ENCODE measurements around the gene URI1. TPM values are rescaled to one million over a fixed set of nuclear protein-coding genes. Genes with fewer than 3 reads are reported as not detected.

URI1 gene
- polyA plus RNA-seq, 1 donor (not counting 4 experiments of a cell fraction or from before 2014, with no cell fraction given): 98.6 TPM

- DNase-seq (ENCODE audit: low read depth, low spot score) (no peak), FAIRE-seq (no peak)
- H3K4me1 ChIP-seq (ENCODE audit: control insufficient read depth, extremely low read depth, insufficient read depth, low read length): no peaks in the 10 kb centered on the region
- no peak overlapping the region for H3K4me2 ChIP-seq (ENCODE audit: control insufficient read depth, extremely low read depth, insufficient read depth, low read depth, low read length)
- H3K27me3 ChIP-seq (ENCODE audit: control insufficient read depth, extremely low read depth, insufficient read depth, low read length): no peaks in the 10 kb centered on the region
- H3K9me1 ChIP-seq (ENCODE audit: control insufficient read depth, extremely low read depth, insufficient read depth, low read length): no peaks in the 10 kb centered on the region
- no peak overlapping the region for H3K4me3 ChIP-seq (ENCODE audit: control insufficient read depth in 2 of 3, extremely low read depth in 1 of 3, insufficient read depth in 2 of 3, low read depth in 1 of 3, low read length in 3 of 3)
- no peaks in the 10 kb centered on the region for H3K9me3 ChIP-seq (ENCODE audit: control insufficient read depth, low read depth, low read length)
- H2AFZ ChIP-seq (ENCODE audit: control insufficient read depth, low read length): no peak overlapping the region
- dilution Hi-C loops (cut with MboI; ENCODE audit: extremely low pct_ligation_motif_present, low sequenced_read_pairs): no loop called here
- no peak for TF ChIP-seq EZH2 (IDR thresholded peaks at IDR 0.05; ENCODE audit: low read length)
- TF ChIP-seq, protein P1, sequence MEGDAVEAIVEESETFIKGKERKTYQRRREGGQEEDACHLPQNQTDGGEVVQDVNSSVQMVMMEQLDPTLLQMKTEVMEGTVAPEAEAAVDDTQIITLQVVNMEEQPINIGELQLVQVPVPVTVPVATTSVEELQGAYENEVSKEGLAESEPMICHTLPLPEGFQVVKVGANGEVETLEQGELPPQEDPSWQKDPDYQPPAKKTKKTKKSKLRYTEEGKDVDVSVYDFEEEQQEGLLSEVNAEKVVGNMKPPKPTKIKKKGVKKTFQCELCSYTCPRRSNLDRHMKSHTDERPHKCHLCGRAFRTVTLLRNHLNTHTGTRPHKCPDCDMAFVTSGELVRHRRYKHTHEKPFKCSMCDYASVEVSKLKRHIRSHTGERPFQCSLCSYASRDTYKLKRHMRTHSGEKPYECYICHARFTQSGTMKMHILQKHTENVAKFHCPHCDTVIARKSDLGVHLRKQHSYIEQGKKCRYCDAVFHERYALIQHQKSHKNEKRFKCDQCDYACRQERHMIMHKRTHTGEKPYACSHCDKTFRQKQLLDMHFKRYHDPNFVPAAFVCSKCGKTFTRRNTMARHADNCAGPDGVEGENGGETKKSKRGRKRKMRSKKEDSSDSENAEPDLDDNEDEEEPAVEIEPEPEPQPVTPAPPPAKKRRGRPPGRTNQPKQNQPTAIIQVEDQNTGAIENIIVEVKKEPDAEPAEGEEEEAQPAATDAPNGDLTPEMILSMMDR (optimal IDR thresholded peaks at IDR 0.05 in 1 of 3, IDR thresholded peaks at IDR 0.05 in 1 of 3, conservative IDR thresholded peaks at IDR 0.05 in 1 of 3; ENCODE audit: extremely low read depth in 1 of 3, insufficient read depth in 2 of 3, low read length in 3 of 3): no peak
- no peaks in the 10 kb centered on the region for H4K20me1 ChIP-seq (ENCODE audit: control insufficient read depth, extremely low read depth, insufficient read depth, low read length)
- H3K27ac ChIP-seq (ENCODE audit: control insufficient read depth, insufficient read depth, low read length): no peak overlapping the region
- H3K36me3 ChIP-seq (ENCODE audit: control insufficient read depth in 2 of 2, extremely low read depth in 1 of 2, insufficient read depth in 2 of 2, low read length in 2 of 2): no peaks in the 10 kb centered on the region
- no peak overlapping the region for H3K9ac ChIP-seq (ENCODE audit: control insufficient read depth, extremely low read depth, insufficient read depth, low read length)
- H3K79me2 ChIP-seq (ENCODE audit: control insufficient read depth, insufficient read depth, low read length): no peaks in the 10 kb centered on the region
These were observed 38.0 kb upstream of the URI1 start for GRCh38 chr19:29904017-29904416.

- no peaks in the 10 kb centered on the region for H3K9me1 ChIP-seq (ENCODE audit: control insufficient read depth, extremely low read depth, insufficient read depth, low read length)
- no peaks in the 10 kb centered on the region for H3K4me1 ChIP-seq (ENCODE audit: control insufficient read depth, extremely low read depth, insufficient read depth, low read length)
- dilution Hi-C loops (cut with MboI; ENCODE audit: extremely low pct_ligation_motif_present, low sequenced_read_pairs): no loop called here
- TF ChIP-seq, protein P1 (optimal IDR thresholded peaks at IDR 0.05 in 1 of 3, IDR thresholded peaks at IDR 0.05 in 1 of 3, conservative IDR thresholded peaks at IDR 0.05 in 1 of 3; ENCODE audit: extremely low read depth in 1 of 3, insufficient read depth in 2 of 3, low read length in 3 of 3): no peak
- TF ChIP-seq EZH2 (IDR thresholded peaks at IDR 0.05; ENCODE audit: low read length): no peak
- H3K4me2 ChIP-seq (ENCODE audit: control insufficient read depth, extremely low read depth, insufficient read depth, low read depth, low read length): peak overlapping the region; percentile 22
- H3K36me3 ChIP-seq (ENCODE audit: control insufficient read depth in 2 of 2, extremely low read depth in 1 of 2, insufficient read depth in 2 of 2, low read length in 2 of 2): no peaks in the 10 kb centered on the region
- FAIRE-seq (no peak), DNase-seq (ENCODE audit: low read depth, low spot score) (no peak)
- H3K27me3 ChIP-seq (ENCODE audit: control insufficient read depth, extremely low read depth, insufficient read depth, low read length): no peaks in the 10 kb centered on the region
- H3K9me3 ChIP-seq (ENCODE audit: control insufficient read depth, low read depth, low read length): no peaks in the 10 kb centered on the region
- H4K20me1 ChIP-seq (ENCODE audit: control insufficient read depth, extremely low read depth, insufficient read depth, low read length): no peaks in the 10 kb centered on the region
- no peak overlapping the region for H3K27ac ChIP-seq (ENCODE audit: control insufficient read depth, insufficient read depth, low read length)
- H2AFZ ChIP-seq (ENCODE audit: control insufficient read depth, low read length): peak overlapping the region; percentile 49
- H3K79me2 ChIP-seq (ENCODE audit: control insufficient read depth, insufficient read depth, low read length): no peaks in the 10 kb centered on the region
- peak overlapping the region in 1 of 3 experiments; percentile 14 for H3K4me3 ChIP-seq (ENCODE audit: control insufficient read depth in 2 of 3, extremely low read depth in 1 of 3, insufficient read depth in 2 of 3, low read depth in 1 of 3, low read length in 3 of 3)
- H3K9ac ChIP-seq (ENCODE audit: control insufficient read depth, extremely low read depth, insufficient read depth, low read length): no peak overlapping the region
These were observed 32.8 kb upstream of the URI1 start for GRCh38 chr19:29908963-29909944.

All from keratinocyte (primary cell).